Progenitor cell of endocrine pancreas (in vitro differentiated cells): Measurements from ENCODE around the gene BTF3L4. TPM values are rescaled to one million over a fixed set of nuclear protein-coding genes. Genes with fewer than 3 reads are reported as not detected.

Experiments
- DNase-seq: peaks from one replicate; pipeline ENCODE4 v3.0.0; 2021; ENCODE audit warnings: low spot score; ENCODE audit not compliant: unreplicated experiment
- H3K27ac Mint-ChIP-seq: 2 replicates; pipeline ENCODE4 v1.8.0; 2021; ENCODE audit warnings: mild to moderate bottlenecking, moderate library complexity, mixed read lengths
- H3K27me3 Mint-ChIP-seq: 2 replicates; pipeline ENCODE4 v1.8.0; 2021; ENCODE audit warnings: mixed read lengths
- H3K36me3 Mint-ChIP-seq: 2 replicates; pipeline ENCODE4 v1.8.0; 2022; ENCODE audit warnings: mixed read lengths; ENCODE audit not compliant: insufficient read depth
- H3K4me1 Mint-ChIP-seq: 2 replicates; pipeline ENCODE4 v1.8.0; 2021; ENCODE audit warnings: low read depth, mixed read lengths
- H3K4me3 Mint-ChIP-seq: 2 replicates; pipeline ENCODE4 v1.8.0; 2021; ENCODE audit warnings: low read depth, mild to moderate bottlenecking, moderate library complexity, mixed read lengths
- H3K9me3 Mint-ChIP-seq: 2 replicates; pipeline ENCODE4 v1.8.0; 2021; ENCODE audit warnings: low read depth, mixed read lengths
- CTCF ChIP-seq: fragments of 200-600 bp; sonication (generic); IDR thresholded peaks from one replicate; pipeline ENCODE4 v1.5.0; 2021; ENCODE audit warnings: antibody characterized with exemption, mild to moderate bottlenecking; ENCODE audit not compliant: unreplicated experiment
- total RNA-seq: library from RNA; stranded (reverse); gene quantifications from 2 replicates; pipeline ENCODE4 v1.2.1, GENCODE V29; 2021

Gene BTF3L4
- total RNA-seq, 1 donor from 2014 or later = 100 TPM

GRCh38 chr1:52057255-52057654 lies 1.2 kb downstream of the BTF3L4 start:
- Mint-ChIP-seq H3K4me3 (peak overlapping the region; percentile 97), H3K36me3 (peaks cover 14% of the 10 kb centered on the region), H3K27me3 (no peaks in the 10 kb centered on the region), H3K9me3 (no peaks in the 10 kb centered on the region), H3K4me1 (peaks cover 30% of the 10 kb centered on the region), H3K27ac (peak overlapping the region; percentile 99)
- no peak for TF ChIP-seq CTCF
- DNase-seq = no peak

DNA sequence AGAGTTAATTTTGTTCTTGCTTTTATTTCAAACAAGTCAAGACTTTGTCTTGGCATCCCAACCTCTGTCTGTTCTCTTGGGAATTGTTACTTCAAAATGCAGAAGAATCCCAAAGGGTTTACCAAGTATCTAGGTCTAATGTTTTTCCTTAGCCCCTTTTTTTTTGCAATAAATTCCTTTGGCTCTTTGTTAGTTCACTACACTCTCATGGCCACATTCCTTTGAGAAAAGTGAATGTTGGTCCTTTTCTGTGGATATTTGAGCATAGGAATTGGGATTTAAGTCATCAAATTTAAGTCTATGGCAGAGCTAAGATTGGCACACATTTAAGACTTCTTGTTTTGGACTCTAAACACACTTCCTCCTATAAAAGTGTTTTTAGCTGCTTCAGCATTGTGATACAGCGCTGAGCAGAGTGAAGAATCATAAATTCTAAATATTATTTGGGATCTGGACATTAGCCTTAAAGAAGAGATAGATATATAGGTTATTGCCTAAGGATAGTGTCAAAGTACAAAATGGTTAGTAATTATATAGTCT lies 1.9 kb downstream of the BTF3L4 start:
- H3K36me3 Mint-ChIP-seq = peaks cover 15% of the 10 kb centered on the region
- TF ChIP-seq CTCF = no peak
- DNase-seq = no peak

GRCh38 chr1:52059321-52059720 lies 3.2 kb downstream of the BTF3L4 start:
- peak overlapping the region; percentile 76 for H3K27ac Mint-ChIP-seq
- no peaks in the 10 kb centered on the region for H3K9me3 Mint-ChIP-seq
- H3K27me3 Mint-ChIP-seq = no peaks in the 10 kb centered on the region
- DNase-seq = no peak
- H3K4me1 Mint-ChIP-seq = peaks cover 27% of the 10 kb centered on the region
- TF ChIP-seq CTCF = no peak
- H3K36me3 Mint-ChIP-seq = peaks cover 17% of the 10 kb centered on the region
- H3K4me3 Mint-ChIP-seq = no peak overlapping the region

More for the DNA sequence above, 1.9 kb downstream of the BTF3L4 start:
- Mint-ChIP-seq H3K4me1 (peaks cover 30% of the 10 kb centered on the region), H3K27ac (peak overlapping the region; percentile 99), H3K27me3 (no peaks in the 10 kb centered on the region), H3K4me3 (peak overlapping the region; percentile 97), H3K9me3 (no peaks in the 10 kb centered on the region)

GRCh38 chr1:52059888-52060287 lies 3.8 kb downstream of the BTF3L4 start:
- Mint-ChIP-seq H3K27me3 (no peaks in the 10 kb centered on the region), H3K36me3 (peaks cover 17% of the 10 kb centered on the region), H3K4me3 (no peak overlapping the region), H3K27ac (no peak overlapping the region), H3K4me1 (peaks cover 25% of the 10 kb centered on the region), H3K9me3 (no peaks in the 10 kb centered on the region)
- no peak for DNase-seq
- TF ChIP-seq CTCF = no peak

DNA sequence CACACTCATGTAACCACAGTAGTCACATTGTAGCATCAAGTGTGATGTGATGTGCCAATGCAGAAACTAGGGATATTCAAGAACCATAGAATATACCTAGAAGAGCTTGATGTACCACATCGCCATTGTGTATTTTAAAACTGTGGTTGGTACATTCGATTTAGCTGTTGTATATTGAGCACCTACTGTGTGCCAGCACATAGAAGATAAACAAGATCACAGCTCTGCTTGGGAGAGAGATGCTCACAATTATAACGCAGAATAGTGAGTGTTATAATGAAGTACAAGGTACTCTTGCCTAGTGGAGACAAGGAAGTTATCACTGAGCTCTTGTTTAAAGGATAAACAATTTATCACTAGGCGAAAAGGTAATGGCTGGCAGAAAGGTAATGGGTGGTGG lies 4.7 kb downstream of the BTF3L4 start:
- Mint-ChIP-seq H3K4me1 (peaks cover 25% of the 10 kb centered on the region), H3K9me3 (no peaks in the 10 kb centered on the region), H3K27ac (no peak overlapping the region), H3K36me3 (peaks cover 17% of the 10 kb centered on the region), H3K4me3 (no peak overlapping the region), H3K27me3 (no peaks in the 10 kb centered on the region)
- DNase-seq = no peak
- no peak for TF ChIP-seq CTCF
